ENCODE data around the gene SIDT2.

Gene SIDT2

GRCh38 chr11:117220999-117221774 lies 42.6 kb downstream of the SIDT2 start:
- Histone ChIP-seq H2AFZ (ENCODE audit: low read depth) (no peak overlapping the region), H3K36me3 (ENCODE audit: insufficient read depth) (no peaks in the 10 kb centered on the region), H3K4me1 (ENCODE audit: low read depth, poor library complexity, severe bottlenecking) (no peaks in the 10 kb centered on the region), H3K79me2 (ENCODE audit: insufficient read depth, low read depth) (no peaks in the 10 kb centered on the region), H4K20me1 (ENCODE audit: insufficient read depth) (no peaks in the 10 kb centered on the region), H3K4me3 (IDR thresholded peaks at IDR 0.05; ENCODE audit: insufficient read depth, low read depth, low read length) (no peak overlapping the region), H3K4me2 (no peak overlapping the region), H3K27me3 (ENCODE audit: insufficient read depth, low read depth) (no peaks in the 10 kb centered on the region), H3K9ac (no peak overlapping the region), H3K27ac (no peak overlapping the region)
- TF ChIP-seq CTCF (conservative IDR thresholded peaks at IDR 0.05; ENCODE audit: low read depth, low read length): no peak

GRCh38 chr11:117221775-117222517 lies 43.4 kb downstream of the SIDT2 start:
- Histone ChIP-seq H3K36me3 (ENCODE audit: insufficient read depth) (no peaks in the 10 kb centered on the region), H3K4me2 (no peak overlapping the region), H3K4me1 (ENCODE audit: low read depth, poor library complexity, severe bottlenecking) (no peaks in the 10 kb centered on the region), H4K20me1 (ENCODE audit: insufficient read depth) (no peaks in the 10 kb centered on the region), H3K79me2 (ENCODE audit: insufficient read depth, low read depth) (no peaks in the 10 kb centered on the region), H3K27ac (no peak overlapping the region), H3K4me3 (IDR thresholded peaks at IDR 0.05; ENCODE audit: insufficient read depth, low read depth, low read length) (no peak overlapping the region), H3K9ac (no peak overlapping the region), H3K27me3 (ENCODE audit: insufficient read depth, low read depth) (no peaks in the 10 kb centered on the region), H2AFZ (ENCODE audit: low read depth) (no peak overlapping the region)
- no peak for TF ChIP-seq CTCF (conservative IDR thresholded peaks at IDR 0.05; ENCODE audit: low read depth, low read length)

GRCh38 chr11:117222991-117223740 lies 44.6 kb downstream of the SIDT2 start:
- Histone ChIP-seq H3K79me2 (ENCODE audit: insufficient read depth, low read depth) (no peaks in the 10 kb centered on the region), H4K20me1 (ENCODE audit: insufficient read depth) (no peaks in the 10 kb centered on the region), H3K4me1 (ENCODE audit: low read depth, poor library complexity, severe bottlenecking) (no peaks in the 10 kb centered on the region), H3K27me3 (ENCODE audit: insufficient read depth, low read depth) (no peaks in the 10 kb centered on the region), H3K9ac (no peak overlapping the region), H2AFZ (ENCODE audit: low read depth) (no peak overlapping the region), H3K4me3 (IDR thresholded peaks at IDR 0.05; ENCODE audit: insufficient read depth, low read depth, low read length) (no peak overlapping the region), H3K27ac (no peak overlapping the region), H3K4me2 (no peak overlapping the region), H3K36me3 (ENCODE audit: insufficient read depth) (no peaks in the 10 kb centered on the region)
- no peak for TF ChIP-seq CTCF (conservative IDR thresholded peaks at IDR 0.05; ENCODE audit: low read depth, low read length)

GRCh38 chr11:117223741-117224689 lies 45.5 kb downstream of the SIDT2 start:
- no peaks in the 10 kb centered on the region for H3K36me3 ChIP-seq (ENCODE audit: insufficient read depth)

More at GRCh38 chr11:117223741-117224689, 45.5 kb downstream of the SIDT2 start:
- Histone ChIP-seq H3K4me1 (ENCODE audit: low read depth, poor library complexity, severe bottlenecking) (no peaks in the 10 kb centered on the region), H3K4me2 (no peak overlapping the region), H3K27me3 (ENCODE audit: insufficient read depth, low read depth) (no peaks in the 10 kb centered on the region), H3K79me2 (ENCODE audit: insufficient read depth, low read depth) (no peaks in the 10 kb centered on the region), H3K4me3 (IDR thresholded peaks at IDR 0.05; ENCODE audit: insufficient read depth, low read depth, low read length) (no peak overlapping the region), H2AFZ (ENCODE audit: low read depth) (no peak overlapping the region), H3K9ac (no peak overlapping the region), H4K20me1 (ENCODE audit: insufficient read depth) (no peaks in the 10 kb centered on the region), H3K27ac (no peak overlapping the region)
- no peak for TF ChIP-seq CTCF (conservative IDR thresholded peaks at IDR 0.05; ENCODE audit: low read depth, low read length)
